SJSA1 (cell line): Measurements from ENCODE around the gene GABRA4. TPM values are rescaled to one million over a fixed set of nuclear protein-coding genes. Genes with fewer than 3 reads are reported as not detected.

Experiments
- DNase-seq, 2 experiments: peaks; one replicate each; pipeline ENCODE4 v3.0.0-alpha.2; 2015 to 2020; ENCODE audit warnings: low spot score in 2 of 2, low read depth in 1 of 2
- H3K27ac ChIP-seq: fragments of 250-450 bp; sonication (Bioruptor Pico); 2 replicates; pipeline ENCODE4 v1.5.1; 2020; ENCODE audit warnings: mild to moderate bottlenecking, moderate library complexity
- H3K27me3 ChIP-seq: fragments of 250-450 bp; sonication (Bioruptor Pico); replicated peaks from 2 replicates; pipeline ENCODE4 v1.5.1; 2020; ENCODE audit warnings: mild to moderate bottlenecking, moderate library complexity
- H3K36me3 ChIP-seq: fragments of 250-450 bp; sonication (Bioruptor Pico); 2 replicates; pipeline ENCODE4 v1.5.1; 2020; ENCODE audit warnings: mild to moderate bottlenecking
- H3K4me1 ChIP-seq: fragments of 250-450 bp; sonication (Bioruptor Pico); replicated peaks from 2 replicates; pipeline ENCODE4 v1.6.1; 2021; ENCODE audit warnings: mild to moderate bottlenecking
- H3K4me3 ChIP-seq: fragments of 250-450 bp; sonication (Bioruptor Pico); 2 replicates; pipeline ENCODE4 v1.5.1; 2020; ENCODE audit warnings: mild to moderate bottlenecking
- H3K9me3 ChIP-seq: fragments of 250-450 bp; sonication (Bioruptor Pico); replicated peaks from 2 replicates; pipeline ENCODE4 v1.5.1; 2020; ENCODE audit warnings: mild to moderate bottlenecking
- total RNA-seq: library from RNA; depleted of rRNA; stranded (reverse); fragments of >200 nt; shearing (Covaris generic); gene quantifications from 2 replicates; pipeline ENCODE4 v1.2.3, GENCODE V29; 2014; rRNA removed

GABRA4 gene
- total RNA-seq, 1 experiment from 2014 or later, result not detected

DNA sequence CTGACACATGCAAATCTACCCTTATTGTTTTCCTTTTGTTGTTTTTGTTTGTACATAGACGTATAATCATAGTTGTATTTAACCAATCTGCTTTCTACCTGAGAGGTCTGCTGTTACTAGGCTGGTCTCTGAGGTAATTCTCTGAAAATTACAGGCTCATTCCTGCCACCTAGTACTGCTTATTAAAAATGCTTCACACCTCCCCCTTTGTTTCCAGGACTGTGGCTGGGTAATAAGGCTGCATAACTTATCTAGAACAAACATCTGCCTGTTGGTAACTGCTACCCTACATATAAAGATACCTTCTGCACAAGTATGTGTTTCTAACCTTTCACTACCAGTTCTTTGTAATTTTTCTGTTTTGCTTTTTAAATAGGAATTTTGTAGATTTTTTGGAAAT lies 118.6 kb downstream of the GABRA4 start:
- no peaks in the 10 kb centered on the region for H3K27me3 ChIP-seq
- no peaks in the 10 kb centered on the region for H3K36me3 ChIP-seq
- DNase-seq, result no peak
- H3K9me3 ChIP-seq, result no peaks in the 10 kb centered on the region
- H3K27ac ChIP-seq, result no peak overlapping the region
- no peaks in the 10 kb centered on the region for H3K4me1 ChIP-seq
- no peak overlapping the region for H3K4me3 ChIP-seq

DNA sequence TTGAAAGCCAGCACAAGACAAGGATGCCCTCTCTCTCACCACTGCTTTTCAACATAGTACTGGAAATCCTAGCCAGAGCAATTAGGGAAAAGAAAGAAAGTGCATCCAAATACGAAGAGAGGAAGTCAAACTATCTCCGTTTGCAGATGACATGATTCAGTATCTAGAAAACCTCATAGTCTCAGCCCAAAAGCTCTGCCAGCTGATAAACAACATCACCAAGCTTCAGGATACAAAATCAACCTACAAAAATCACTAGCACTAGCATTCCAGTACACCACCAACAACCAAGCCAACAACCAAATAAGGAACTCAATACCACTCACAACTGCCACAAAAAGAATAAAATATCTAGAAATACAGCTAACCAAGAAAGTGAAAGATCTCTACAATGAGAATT lies 123.0 kb downstream of the GABRA4 start:
- Histone ChIP-seq H3K4me1 (no peaks in the 10 kb centered on the region), H3K27ac (no peak overlapping the region), H3K4me3 (no peak overlapping the region), H3K27me3 (no peaks in the 10 kb centered on the region), H3K36me3 (no peaks in the 10 kb centered on the region), H3K9me3 (no peaks in the 10 kb centered on the region)
- DNase-seq, result no peak

Other genes starting within 250 kb of the GABRA4 start
- not detected in 2 replicates for gene COX7B2, start 84.3 kb downstream of the GABRA4 start, total RNA-seq
- not detected in 2 replicates for gene GABRB1, start 38.0 kb upstream of the GABRA4 start, total RNA-seq